BJ (cell line): ENCODE measurements around the gene PDE1C. TPM values are rescaled to one million over a fixed set of nuclear protein-coding genes. Genes with fewer than 3 reads are reported as not detected.

ENCODE experiments used
- CTCF ChIA-PET: fragments of 350-600 bp; formaldehyde crosslinking; extraction: SDS; loops from one replicate; lab custom pipeline; 2021; ENCODE audit warnings: antibody characterized with exemption, inconsistent platforms; lab: Yijun Ruan, JAX
- POLR2A ChIA-PET: fragments of 300-600 bp; sonication (Branson Sonifier 250); formaldehyde crosslinking; extraction: SDS; loops from one replicate; lab custom pipeline; 2021; ENCODE audit warnings: antibody characterized with exemption; lab: Charles Lee
- DNase-seq: peaks from one replicate; pipeline ENCODE4 v3.0.0-alpha.2; 2011; ENCODE audit warnings: low read depth
- H3K27me3 ChIP-seq: 2 replicates; pipeline ENCODE4 v1.6.0; 2011; ENCODE audit warnings: low read length; ENCODE audit not compliant: control insufficient read depth, insufficient read depth
- H3K36me3 ChIP-seq: 2 replicates; pipeline ENCODE4 v1.5.1; 2011; ENCODE audit warnings: low read length; ENCODE audit not compliant: control insufficient read depth, insufficient read depth
- H3K4me3 ChIP-seq: 2 replicates; pipeline ENCODE4 v1.5.1; 2011; ENCODE audit warnings: low read depth, mild to moderate bottlenecking, control low read depth, low read length
- CTCF ChIP-seq: IDR thresholded peaks from 2 replicates; pipeline ENCODE4 v1.5.1; 2011; ENCODE audit warnings: low read depth, mild to moderate bottlenecking, control low read depth, inconsistent platforms, low read length, moderate library complexity; ENCODE audit not compliant: insufficient read depth
- polyA minus RNA-seq: library from RNA; depleted of rRNA, polyadenylated mRNA; stranded (reverse); fragments of >200 nt; gene quantifications from 2 replicates; pipeline ENCODE4 v1.2.3, GENCODE V29; 2011; rRNA and poly(A)+ RNA removed
- polyA plus RNA-seq: library from polyadenylated mRNA; depleted of rRNA; stranded (reverse); fragments of >200 nt; gene quantifications from 2 replicates; pipeline ENCODE4 v1.2.3, GENCODE V29; 2011; rRNA removed

PDE1C gene
- polyA plus RNA-seq (19.6 and 32.4 TPM in 2 replicates), polyA minus RNA-seq (88.5 and 119 TPM in 2 replicates)

- no peaks in the 10 kb centered on the region for H3K27me3 ChIP-seq
- peak within 1 kb of the TSS; percentile 66 for H3K4me3 ChIP-seq
- CTCF ChIA-PET: interaction anchor here (0.6 to 1.5 kb wide), 4 partner anchors 8 to 94 kb away, joined by 3 to 4 read pairs (median 4); no protein-coding TSS in a partner anchor
- POLR2A ChIA-PET: no interaction called here
- TF ChIP-seq CTCF: no peak
- no peaks in the 10 kb centered on the region for H3K36me3 ChIP-seq
- no peak for DNase-seq
Observed at GRCh38 chr7:32070406-32071360, at the start of gene PDE1C. TSS of gene PDE1C (minus strand) at chr7:32070407.

GRCh38 chr7:32119790-32120196 is 49.6 kb upstream of the PDE1C start:
- no peak for TF ChIP-seq CTCF
- DNase-seq: no peak
- no peaks in the 10 kb centered on the region for H3K36me3 ChIP-seq
- H3K27me3 ChIP-seq: no peaks in the 10 kb centered on the region
- ChIA-PET POLR2A (interaction anchor here (0.7 kb wide), 1 partner anchor 124 kb away, joined by 3 read pairs; no protein-coding TSS in a partner anchor), CTCF (no interaction called here)
- no peak overlapping the region for H3K4me3 ChIP-seq

- Histone ChIP-seq H3K27me3 (no peaks in the 10 kb centered on the region), H3K36me3 (no peaks in the 10 kb centered on the region), H3K4me3 (no peak overlapping the region)
- CTCF ChIA-PET: interaction anchor here (0.9 kb wide), 1 partner anchor 15 kb away, joined by 3 read pairs; no protein-coding TSS in a partner anchor
- peak; percentile 13 for DNase-seq
- POLR2A ChIA-PET: no interaction called here
- TF ChIP-seq CTCF: no peak
Observed at GRCh38 chr7:32117837-32118236, 47.6 kb upstream of the PDE1C start.

- CTCF ChIA-PET: interaction anchor here (1.1 kb wide), 1 partner anchor 48 kb away, joined by 3 read pairs; no protein-coding TSS in a partner anchor
- H3K4me3 ChIP-seq: no peak overlapping the region
- POLR2A ChIA-PET: no interaction called here
- H3K36me3 ChIP-seq: no peaks in the 10 kb centered on the region
- TF ChIP-seq CTCF: no peak
- no peak for DNase-seq
- no peaks in the 10 kb centered on the region for H3K27me3 ChIP-seq
Observed at GRCh38 chr7:32116436-32116835, 46.2 kb upstream of the PDE1C start.

GRCh38 chr7:32115831-32116230 is 45.6 kb upstream of the PDE1C start:
- no peak for TF ChIP-seq CTCF
- DNase-seq: peak; percentile 63
- ChIA-PET POLR2A (no interaction called here), CTCF (interaction anchor here (1.1 to 1.5 kb wide), 2 partner anchors 49 kb away, joined by 3 to 4 read pairs; no protein-coding TSS in a partner anchor)
- H3K4me3 ChIP-seq: no peak overlapping the region
- no peaks in the 10 kb centered on the region for H3K36me3 ChIP-seq
- H3K27me3 ChIP-seq: no peaks in the 10 kb centered on the region
